Tibial nerve (tissue), 4 donors: ENCODE results near the gene PARP14.

Experiments
- CTCF ChIP-seq, 5 experiments: fragments of 200-600 bp in 3 of 5; fragments of 450-650 bp in 2 of 5; sonication (generic) in 3 of 5; IDR thresholded peaks; one replicate each; pipeline ENCODE4 v1.5.1; 2016 to 2019; ENCODE audit warnings: antibody characterized with exemption in 5 of 5, mild to moderate bottlenecking in 3 of 5, moderate library complexity in 2 of 5
- EP300 ChIP-seq, 2 donors: sonication (generic); formaldehyde crosslinking; IDR thresholded peaks; one replicate each; pipeline ENCODE4 v1.6.1; 2017; ENCODE audit warnings: antibody characterized with exemption in 2 of 2, mild to moderate bottlenecking in 1 of 2

GRCh38 chr3:122642935-122643334 is 37.7 kb upstream of the PARP14 start:
- no peak for TF ChIP-seq CTCF (IDR thresholded peaks at IDR 0.05)
- no peak for TF ChIP-seq EP300 (IDR thresholded peaks at IDR 0.05)
